Measurements from ENCODE around the gene ARHGAP26.

DNA sequence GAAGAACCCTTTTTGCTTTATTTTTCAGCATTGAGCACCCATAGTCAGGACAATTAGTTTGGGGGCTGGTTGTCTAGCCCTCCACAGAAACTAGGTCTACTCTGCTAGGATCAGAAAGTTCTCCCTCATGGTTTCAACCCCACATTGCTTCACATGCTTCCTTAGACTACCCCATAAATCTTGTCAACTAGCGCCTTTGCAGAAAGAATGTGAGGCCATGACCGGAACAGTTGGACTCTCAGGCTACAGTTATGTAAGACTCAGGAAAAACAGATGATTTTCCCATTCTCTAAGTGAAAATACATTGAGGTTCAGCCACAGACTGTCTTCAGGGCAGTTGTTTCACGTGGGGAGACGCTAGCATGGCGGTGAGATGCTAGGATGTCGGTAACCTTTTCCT lies 377.7 kb downstream of the ARHGAP26 start:
- TF ChIP-seq, protein P1, sequence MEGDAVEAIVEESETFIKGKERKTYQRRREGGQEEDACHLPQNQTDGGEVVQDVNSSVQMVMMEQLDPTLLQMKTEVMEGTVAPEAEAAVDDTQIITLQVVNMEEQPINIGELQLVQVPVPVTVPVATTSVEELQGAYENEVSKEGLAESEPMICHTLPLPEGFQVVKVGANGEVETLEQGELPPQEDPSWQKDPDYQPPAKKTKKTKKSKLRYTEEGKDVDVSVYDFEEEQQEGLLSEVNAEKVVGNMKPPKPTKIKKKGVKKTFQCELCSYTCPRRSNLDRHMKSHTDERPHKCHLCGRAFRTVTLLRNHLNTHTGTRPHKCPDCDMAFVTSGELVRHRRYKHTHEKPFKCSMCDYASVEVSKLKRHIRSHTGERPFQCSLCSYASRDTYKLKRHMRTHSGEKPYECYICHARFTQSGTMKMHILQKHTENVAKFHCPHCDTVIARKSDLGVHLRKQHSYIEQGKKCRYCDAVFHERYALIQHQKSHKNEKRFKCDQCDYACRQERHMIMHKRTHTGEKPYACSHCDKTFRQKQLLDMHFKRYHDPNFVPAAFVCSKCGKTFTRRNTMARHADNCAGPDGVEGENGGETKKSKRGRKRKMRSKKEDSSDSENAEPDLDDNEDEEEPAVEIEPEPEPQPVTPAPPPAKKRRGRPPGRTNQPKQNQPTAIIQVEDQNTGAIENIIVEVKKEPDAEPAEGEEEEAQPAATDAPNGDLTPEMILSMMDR (conservative IDR thresholded peaks at IDR 0.05; ENCODE audit: low read depth in 2 of 2) = no peak
- TF ChIP-seq CREB1 (CRISPR knock-in tag; IDR thresholded peaks at IDR 0.05; ENCODE audit: low read depth) (no peak), EZH2 (IDR thresholded peaks at IDR 0.05; ENCODE audit: low read depth, unreplicated experiment) (no peak), EZH2phosphoT487 (IDR thresholded peaks at IDR 0.05; ENCODE audit: unreplicated experiment) (no peak), POLR2AphosphoS5 (IDR thresholded peaks at IDR 0.05; ENCODE audit: low read depth) (no peak), ZNF331 (CRISPR knock-in tag; IDR thresholded peaks at IDR 0.05; ENCODE audit: low read depth) (no peak), JUNB (IDR thresholded peaks at IDR 0.05; ENCODE audit: unreplicated experiment) (no peak), NANOG (IDR thresholded peaks at IDR 0.05; ENCODE audit: borderline replicate concordance) (no peak)
- TF ChIP-seq, protein P2, sequence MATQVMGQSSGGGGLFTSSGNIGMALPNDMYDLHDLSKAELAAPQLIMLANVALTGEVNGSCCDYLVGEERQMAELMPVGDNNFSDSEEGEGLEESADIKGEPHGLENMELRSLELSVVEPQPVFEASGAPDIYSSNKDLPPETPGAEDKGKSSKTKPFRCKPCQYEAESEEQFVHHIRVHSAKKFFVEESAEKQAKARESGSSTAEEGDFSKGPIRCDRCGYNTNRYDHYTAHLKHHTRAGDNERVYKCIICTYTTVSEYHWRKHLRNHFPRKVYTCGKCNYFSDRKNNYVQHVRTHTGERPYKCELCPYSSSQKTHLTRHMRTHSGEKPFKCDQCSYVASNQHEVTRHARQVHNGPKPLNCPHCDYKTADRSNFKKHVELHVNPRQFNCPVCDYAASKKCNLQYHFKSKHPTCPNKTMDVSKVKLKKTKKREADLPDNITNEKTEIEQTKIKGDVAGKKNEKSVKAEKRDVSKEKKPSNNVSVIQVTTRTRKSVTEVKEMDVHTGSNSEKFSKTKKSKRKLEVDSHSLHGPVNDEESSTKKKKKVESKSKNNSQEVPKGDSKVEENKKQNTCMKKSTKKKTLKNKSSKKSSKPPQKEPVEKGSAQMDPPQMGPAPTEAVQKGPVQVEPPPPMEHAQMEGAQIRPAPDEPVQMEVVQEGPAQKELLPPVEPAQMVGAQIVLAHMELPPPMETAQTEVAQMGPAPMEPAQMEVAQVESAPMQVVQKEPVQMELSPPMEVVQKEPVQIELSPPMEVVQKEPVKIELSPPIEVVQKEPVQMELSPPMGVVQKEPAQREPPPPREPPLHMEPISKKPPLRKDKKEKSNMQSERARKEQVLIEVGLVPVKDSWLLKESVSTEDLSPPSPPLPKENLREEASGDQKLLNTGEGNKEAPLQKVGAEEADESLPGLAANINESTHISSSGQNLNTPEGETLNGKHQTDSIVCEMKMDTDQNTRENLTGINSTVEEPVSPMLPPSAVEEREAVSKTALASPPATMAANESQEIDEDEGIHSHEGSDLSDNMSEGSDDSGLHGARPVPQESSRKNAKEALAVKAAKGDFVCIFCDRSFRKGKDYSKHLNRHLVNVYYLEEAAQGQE (IDR thresholded peaks at IDR 0.05; ENCODE audit: unreplicated experiment) = no peak
- TF ChIP-seq, protein P3, sequence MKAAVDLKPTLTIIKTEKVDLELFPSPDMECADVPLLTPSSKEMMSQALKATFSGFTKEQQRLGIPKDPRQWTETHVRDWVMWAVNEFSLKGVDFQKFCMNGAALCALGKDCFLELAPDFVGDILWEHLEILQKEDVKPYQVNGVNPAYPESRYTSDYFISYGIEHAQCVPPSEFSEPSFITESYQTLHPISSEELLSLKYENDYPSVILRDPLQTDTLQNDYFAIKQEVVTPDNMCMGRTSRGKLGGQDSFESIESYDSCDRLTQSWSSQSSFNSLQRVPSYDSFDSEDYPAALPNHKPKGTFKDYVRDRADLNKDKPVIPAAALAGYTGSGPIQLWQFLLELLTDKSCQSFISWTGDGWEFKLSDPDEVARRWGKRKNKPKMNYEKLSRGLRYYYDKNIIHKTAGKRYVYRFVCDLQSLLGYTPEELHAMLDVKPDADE (IDR thresholded peaks at IDR 0.05) = no peak
- TF ChIP-seq, protein P4, sequence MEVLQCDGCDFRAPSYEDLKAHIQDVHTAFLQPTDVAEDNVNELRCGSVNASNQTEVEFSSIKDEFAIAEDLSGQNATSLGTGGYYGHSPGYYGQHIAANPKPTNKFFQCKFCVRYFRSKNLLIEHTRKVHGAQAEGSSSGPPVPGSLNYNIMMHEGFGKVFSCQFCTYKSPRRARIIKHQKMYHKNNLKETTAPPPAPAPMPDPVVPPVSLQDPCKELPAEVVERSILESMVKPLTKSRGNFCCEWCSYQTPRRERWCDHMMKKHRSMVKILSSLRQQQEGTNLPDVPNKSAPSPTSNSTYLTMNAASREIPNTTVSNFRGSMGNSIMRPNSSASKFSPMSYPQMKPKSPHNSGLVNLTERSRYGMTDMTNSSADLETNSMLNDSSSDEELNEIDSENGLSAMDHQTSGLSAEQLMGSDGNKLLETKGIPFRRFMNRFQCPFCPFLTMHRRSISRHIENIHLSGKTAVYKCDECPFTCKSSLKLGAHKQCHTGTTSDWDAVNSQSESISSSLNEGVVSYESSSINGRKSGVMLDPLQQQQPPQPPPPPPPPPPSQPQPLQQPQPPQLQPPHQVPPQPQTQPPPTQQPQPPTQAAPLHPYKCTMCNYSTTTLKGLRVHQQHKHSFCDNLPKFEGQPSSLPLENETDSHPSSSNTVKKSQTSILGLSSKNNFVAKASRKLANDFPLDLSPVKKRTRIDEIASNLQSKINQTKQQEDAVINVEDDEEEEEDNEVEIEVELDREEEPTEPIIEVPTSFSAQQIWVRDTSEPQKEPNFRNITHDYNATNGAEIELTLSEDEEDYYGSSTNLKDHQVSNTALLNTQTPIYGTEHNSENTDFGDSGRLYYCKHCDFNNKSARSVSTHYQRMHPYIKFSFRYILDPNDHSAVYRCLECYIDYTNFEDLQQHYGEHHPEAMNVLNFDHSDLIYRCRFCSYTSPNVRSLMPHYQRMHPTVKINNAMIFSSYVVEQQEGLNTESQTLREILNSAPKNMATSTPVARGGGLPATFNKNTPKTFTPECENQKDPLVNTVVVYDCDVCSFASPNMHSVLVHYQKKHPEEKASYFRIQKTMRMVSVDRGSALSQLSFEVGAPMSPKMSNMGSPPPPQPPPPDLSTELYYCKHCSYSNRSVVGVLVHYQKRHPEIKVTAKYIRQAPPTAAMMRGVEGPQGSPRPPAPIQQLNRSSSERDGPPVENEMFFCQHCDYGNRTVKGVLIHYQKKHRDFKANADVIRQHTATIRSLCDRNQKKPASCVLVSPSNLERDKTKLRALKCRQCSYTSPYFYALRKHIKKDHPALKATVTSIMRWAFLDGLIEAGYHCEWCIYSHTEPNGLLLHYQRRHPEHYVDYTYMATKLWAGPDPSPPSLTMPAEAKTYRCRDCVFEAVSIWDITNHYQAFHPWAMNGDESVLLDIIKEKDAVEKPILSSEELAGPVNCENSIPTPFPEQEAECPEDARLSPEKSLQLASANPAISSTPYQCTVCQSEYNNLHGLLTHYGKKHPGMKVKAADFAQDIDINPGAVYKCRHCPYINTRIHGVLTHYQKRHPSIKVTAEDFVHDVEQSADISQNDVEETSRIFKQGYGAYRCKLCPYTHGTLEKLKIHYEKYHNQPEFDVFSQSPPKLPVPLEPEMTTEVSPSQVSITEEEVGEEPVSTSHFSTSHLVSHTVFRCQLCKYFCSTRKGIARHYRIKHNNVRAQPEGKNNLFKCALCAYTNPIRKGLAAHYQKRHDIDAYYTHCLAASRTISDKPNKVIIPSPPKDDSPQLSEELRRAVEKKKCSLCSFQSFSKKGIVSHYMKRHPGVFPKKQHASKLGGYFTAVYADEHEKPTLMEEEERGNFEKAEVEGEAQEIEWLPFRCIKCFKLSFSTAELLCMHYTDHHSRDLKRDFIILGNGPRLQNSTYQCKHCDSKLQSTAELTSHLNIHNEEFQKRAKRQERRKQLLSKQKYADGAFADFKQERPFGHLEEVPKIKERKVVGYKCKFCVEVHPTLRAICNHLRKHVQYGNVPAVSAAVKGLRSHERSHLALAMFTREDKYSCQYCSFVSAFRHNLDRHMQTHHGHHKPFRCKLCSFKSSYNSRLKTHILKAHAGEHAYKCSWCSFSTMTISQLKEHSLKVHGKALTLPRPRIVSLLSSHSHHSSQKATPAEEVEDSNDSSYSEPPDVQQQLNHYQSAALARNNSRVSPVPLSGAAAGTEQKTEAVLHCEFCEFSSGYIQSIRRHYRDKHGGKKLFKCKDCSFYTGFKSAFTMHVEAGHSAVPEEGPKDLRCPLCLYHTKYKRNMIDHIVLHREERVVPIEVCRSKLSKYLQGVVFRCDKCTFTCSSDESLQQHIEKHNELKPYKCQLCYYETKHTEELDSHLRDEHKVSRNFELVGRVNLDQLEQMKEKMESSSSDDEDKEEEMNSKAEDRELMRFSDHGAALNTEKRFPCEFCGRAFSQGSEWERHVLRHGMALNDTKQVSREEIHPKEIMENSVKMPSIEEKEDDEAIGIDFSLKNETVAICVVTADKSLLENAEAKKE (CRISPR knock-in tag; IDR thresholded peaks at IDR 0.05) = no peak

All from GM23338 (cell line).